B cell (primary cell): Measurements from ENCODE around the gene SSTR1. TPM values are rescaled to one million over a fixed set of nuclear protein-coding genes. Genes with fewer than 3 reads are reported as not detected.

ENCODE experiments used
- ATAC-seq: fragments of 200-7000 bp; cut with Tn5 transposase; one replicate; pipeline ENCODE4 v1.10.0; 2021; ENCODE audit warnings: low read depth, mild to moderate bottlenecking, moderate number of reproducible peaks, moderate library complexity
- CTCF ChIA-PET: fragments of 350-600 bp; sonication (Branson Sonifier 250); formaldehyde crosslinking; loops from one replicate; lab custom pipeline; 2021; ENCODE audit warnings: antibody characterized with exemption, inconsistent platforms; lab: Charles Lee
- POLR2A ChIA-PET: fragments of 350-600 bp; sonication (Branson Sonifier 250); formaldehyde crosslinking; loops from one replicate; lab custom pipeline; 2021; ENCODE audit warnings: antibody characterized with exemption; lab: Charles Lee
- DNase-seq: peaks from one replicate; pipeline ENCODE4 v3.0.0; 2013
- H2AFZ ChIP-seq: 2 replicates; pipeline ENCODE4 v1.6.1; 2012; ENCODE audit warnings: mild to moderate bottlenecking, low read depth, low read length; ENCODE audit not compliant: insufficient read depth, poor library complexity, severe bottlenecking
- H3K27ac ChIP-seq, 2 donors: 1 replicate in 1 of 2; 2 replicates in 1 of 2; pipeline ENCODE4 v1.5.1; 2012 to 2013; ENCODE audit warnings: low read length in 2 of 2, mild to moderate bottlenecking in 2 of 2, moderate library complexity in 1 of 2
- H3K27me3 ChIP-seq, 4 experiments: fragments of 200-600 bp in 1 of 4; sonication (generic) in 1 of 4; replicated peaks in 1 of 4; 1 replicate in 2 of 4; 2 replicates in 2 of 4; pipeline versions ENCODE4 v1.6.1 to v1.7.0; 2013 to 2016; ENCODE audit warnings: low read length in 3 of 4, mild to moderate bottlenecking in 2 of 4, mixed read lengths in 1 of 4, moderate library complexity in 1 of 4; ENCODE audit not compliant: insufficient read depth in 4 of 4, control insufficient read depth in 3 of 4; ENCODE audit errors: control extremely low read depth in 1 of 4
- H3K36me3 ChIP-seq, 2 experiments: replicated peaks in 1 of 2; 1 replicate in 1 of 2; 2 replicates in 1 of 2; pipeline versions ENCODE4 v1.6.1 to v1.7.1; 2013; ENCODE audit warnings: low read length in 1 of 2; ENCODE audit not compliant: insufficient read depth in 2 of 2, control insufficient read depth in 1 of 2; ENCODE audit errors: control extremely low read depth in 1 of 2, extremely low read depth in 1 of 2
- H3K4me1 ChIP-seq, 2 donors: fragments of 200-600 bp in 1 of 2; sonication (generic) in 1 of 2; 1 replicate in 1 of 2; 2 replicates in 1 of 2; pipeline versions ENCODE4 v1.5.1 to v1.6.1; 2013 to 2017; ENCODE audit warnings: low read length in 2 of 2; ENCODE audit not compliant: control insufficient read depth in 2 of 2, insufficient read depth in 2 of 2
- H3K4me2 ChIP-seq: replicated peaks from 2 replicates; pipeline ENCODE3; 2012; ENCODE audit warnings: mild to moderate bottlenecking, low read depth, low read length; ENCODE audit not compliant: poor library complexity, severe bottlenecking
- H3K4me3 ChIP-seq, 5 experiments: fragments of 200-600 bp in 1 of 5; sonication (generic) in 1 of 5; 1 replicate in 3 of 5; 2 replicates in 2 of 5; pipeline versions ENCODE4 v1.5.1 to v1.7.0; 2011 to 2016; ENCODE audit warnings: low read length in 4 of 5, mild to moderate bottlenecking in 4 of 5, low read depth in 2 of 5, control low read depth in 1 of 5, moderate library complexity in 1 of 5; ENCODE audit not compliant: insufficient read depth in 1 of 5; ENCODE audit errors: control extremely low read depth in 1 of 5, extremely low read depth in 1 of 5
- H3K79me2 ChIP-seq: fragments of 200-600 bp; sonication (generic); one replicate; pipeline ENCODE4 v1.6.0; 2016; ENCODE audit warnings: low read length; ENCODE audit not compliant: control insufficient read depth, insufficient read depth
- H3K9ac ChIP-seq: fragments of 200-600 bp; sonication (generic); 2 replicates; pipeline ENCODE4 v1.6.1; 2017; ENCODE audit warnings: mild to moderate bottlenecking, low read length, moderate library complexity
- H3K9me3 ChIP-seq, 3 donors: one replicate each; pipeline versions ENCODE4 v1.6.1 to v1.7.1; 2013; ENCODE audit warnings: low read length in 2 of 3; ENCODE audit not compliant: control insufficient read depth in 2 of 3, insufficient read depth in 1 of 3; ENCODE audit errors: control extremely low read depth in 1 of 3
- H4K20me1 ChIP-seq: 2 replicates; pipeline ENCODE4 v1.6.0; 2012; ENCODE audit warnings: mild to moderate bottlenecking, low read length; ENCODE audit not compliant: insufficient read depth, control insufficient read depth, poor library complexity, severe bottlenecking
- H3K27ac Mint-ChIP-seq: one replicate; pipeline ENCODE4 v1.8.0; 2021; ENCODE audit warnings: mixed read lengths
- H3K27me3 Mint-ChIP-seq: one replicate; pipeline ENCODE4 v1.8.0; 2021; ENCODE audit warnings: mixed read lengths
- H3K4me1 Mint-ChIP-seq: one replicate; pipeline ENCODE4 v1.8.0; 2021; ENCODE audit warnings: mixed read lengths
- H3K4me3 Mint-ChIP-seq: one replicate; pipeline ENCODE4 v1.8.0; 2021; ENCODE audit warnings: mixed read lengths
- H3K9me3 Mint-ChIP-seq: one replicate; pipeline ENCODE4 v1.8.0; 2022; ENCODE audit warnings: mixed read lengths; ENCODE audit not compliant: insufficient read depth
- EZH2 ChIP-seq: IDR thresholded peaks from 2 replicates; pipeline ENCODE4 v1.6.1; 2012; ENCODE audit warnings: borderline replicate concordance, low read depth, mild to moderate bottlenecking, moderate library complexity, low read length; ENCODE audit not compliant: insufficient read depth, poor library complexity, severe bottlenecking
- WGBS: methylation state at CpG from one replicate; pipeline ENCODE4 v1.1.5; 2013; ENCODE audit warnings: missing lambda C conversion rate; ENCODE audit not compliant: insufficient coverage; 5-methylcytosine and 5-hydroxymethylcytosine counted together
- intact Hi-C: fragments of 100-400 bp; cut with micrococcal nuclease; formaldehyde crosslinking; loops from one replicate; pipeline ENCODE4 v1.10.0; 2022
- polyA plus RNA-seq: library from polyadenylated mRNA; depleted of rRNA; stranded (reverse); fragments of >200 nt; gene quantifications from 2 replicates; pipeline ENCODE4 v1.2.3, GENCODE V29; 2012
- total RNA-seq, 2 donors: library from RNA; stranded (reverse); fragments of 120-200 nt in 1 of 2; gene quantifications; 1 replicate in 1 of 2; 2 replicates in 1 of 2; pipeline versions ENCODE4 v1.2.3 to v1.2.4, GENCODE V29; 2013 to 2022
- TF ChIP-seq, protein P1 (sequence below): fragments of 200-600 bp; IDR thresholded peaks from one replicate; pipeline ENCODE4 v1.8.0; 2022; ENCODE audit warnings: antibody characterized with exemption, mild to moderate bottlenecking

The SSTR1 gene
- total and polyA plus RNA-seq, 2 donors (not counting 1 experiment from before 2014, with no cell fraction given) = not detected

DNA sequence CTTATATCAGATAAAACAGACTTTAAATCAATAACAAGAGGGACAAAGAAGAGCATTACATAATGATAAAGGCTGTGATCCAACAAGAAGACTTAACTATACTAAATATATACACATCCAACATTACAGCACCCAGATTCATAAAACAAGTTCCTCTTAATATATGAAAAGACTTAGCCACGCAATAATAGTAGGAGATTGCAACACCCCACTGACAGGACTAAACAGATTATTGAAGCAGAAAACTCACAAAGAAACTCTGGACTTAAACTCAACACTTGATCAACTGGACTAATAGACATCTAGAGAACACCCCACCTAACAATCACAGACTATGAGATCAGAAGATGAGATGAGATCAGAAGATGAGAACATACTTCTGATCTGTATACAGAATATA is 53.9 kb downstream of the SSTR1 start:
- WGBS = no CpG with 5 or more reads among the region's 1 CpG
- Histone ChIP-seq H3K27me3 (peaks cover 0 to 6% (median 0%) of the 10 kb centered on the region in 4 experiments), H3K27ac (no peak overlapping the region), H3K4me2 (no peak overlapping the region), H3K4me1 (no peaks in the 10 kb centered on the region), H3K9ac (no peak overlapping the region), H4K20me1 (no peaks in the 10 kb centered on the region), H3K9me3 (peaks cover 0 to 5% (median 0%) of the 10 kb centered on the region in 3 donors), H2AFZ (no peak overlapping the region), H3K79me2 (no peaks in the 10 kb centered on the region), H3K36me3 (no peaks in the 10 kb centered on the region), H3K4me3 (no peak overlapping the region)
- Mint-ChIP-seq H3K27me3 (peaks cover 6% of the 10 kb centered on the region), H3K27ac (no peak overlapping the region), H3K4me1 (no peaks in the 10 kb centered on the region), H3K4me3 (no peak overlapping the region), H3K9me3 (peaks cover 3% of the 10 kb centered on the region)
- ATAC-seq (no peak), DNase-seq (no peak)
- intact Hi-C loops = no loop called here
- ChIA-PET CTCF (no interaction called here), POLR2A (no interaction called here)
- TF ChIP-seq EZH2 = no peak
- TF ChIP-seq, protein P1, sequence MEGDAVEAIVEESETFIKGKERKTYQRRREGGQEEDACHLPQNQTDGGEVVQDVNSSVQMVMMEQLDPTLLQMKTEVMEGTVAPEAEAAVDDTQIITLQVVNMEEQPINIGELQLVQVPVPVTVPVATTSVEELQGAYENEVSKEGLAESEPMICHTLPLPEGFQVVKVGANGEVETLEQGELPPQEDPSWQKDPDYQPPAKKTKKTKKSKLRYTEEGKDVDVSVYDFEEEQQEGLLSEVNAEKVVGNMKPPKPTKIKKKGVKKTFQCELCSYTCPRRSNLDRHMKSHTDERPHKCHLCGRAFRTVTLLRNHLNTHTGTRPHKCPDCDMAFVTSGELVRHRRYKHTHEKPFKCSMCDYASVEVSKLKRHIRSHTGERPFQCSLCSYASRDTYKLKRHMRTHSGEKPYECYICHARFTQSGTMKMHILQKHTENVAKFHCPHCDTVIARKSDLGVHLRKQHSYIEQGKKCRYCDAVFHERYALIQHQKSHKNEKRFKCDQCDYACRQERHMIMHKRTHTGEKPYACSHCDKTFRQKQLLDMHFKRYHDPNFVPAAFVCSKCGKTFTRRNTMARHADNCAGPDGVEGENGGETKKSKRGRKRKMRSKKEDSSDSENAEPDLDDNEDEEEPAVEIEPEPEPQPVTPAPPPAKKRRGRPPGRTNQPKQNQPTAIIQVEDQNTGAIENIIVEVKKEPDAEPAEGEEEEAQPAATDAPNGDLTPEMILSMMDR = no peak

Other genes starting within 250 kb of the SSTR1 start
- gene CLEC14A, start 48.2 kb downstream of the SSTR1 start, total RNA-seq = not detected in 2 replicates
- not detected in 2 replicates for gene CLEC14A, start 48.2 kb downstream of the SSTR1 start, polyA plus RNA-seq